ENCODE data around the gene OBP2B.

DNA sequence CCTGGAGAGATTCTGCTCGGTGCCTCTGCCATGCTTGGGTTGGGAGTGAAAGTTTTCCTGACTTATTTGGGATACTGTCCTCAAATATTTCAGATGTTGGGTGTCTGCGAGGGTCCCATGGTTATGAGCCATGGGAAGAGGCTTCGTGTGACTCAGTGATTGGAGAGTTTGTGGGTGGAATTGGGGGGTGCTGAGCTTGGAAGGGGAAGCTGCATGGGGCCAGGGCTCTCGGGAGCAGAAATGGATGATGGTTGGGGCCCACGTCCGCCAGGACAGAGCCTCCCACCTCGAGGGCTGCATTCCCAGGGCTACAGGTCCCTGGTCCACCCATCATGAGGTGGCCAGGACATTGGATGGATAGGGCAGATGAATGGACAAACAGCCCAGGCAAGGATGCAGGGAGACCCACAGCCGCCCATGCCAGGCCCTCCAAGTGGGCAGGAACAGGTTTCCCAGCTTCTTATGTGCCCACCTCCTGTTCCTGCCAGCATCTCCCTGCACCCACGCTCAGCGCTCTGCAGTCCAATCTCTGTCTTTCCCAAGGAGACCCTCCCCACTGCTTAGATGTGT is 5.5 kb downstream of the OBP2B start:
- TF ChIP-seq CTCF (conservative IDR thresholded peaks at IDR 0.05; ENCODE audit: low read depth in 2 of 2), result no peak
- TF ChIP-seq POLR2AphosphoS5 (IDR thresholded peaks at IDR 0.05; ENCODE audit: low read depth), result no peak
- TF ChIP-seq, protein P1, sequence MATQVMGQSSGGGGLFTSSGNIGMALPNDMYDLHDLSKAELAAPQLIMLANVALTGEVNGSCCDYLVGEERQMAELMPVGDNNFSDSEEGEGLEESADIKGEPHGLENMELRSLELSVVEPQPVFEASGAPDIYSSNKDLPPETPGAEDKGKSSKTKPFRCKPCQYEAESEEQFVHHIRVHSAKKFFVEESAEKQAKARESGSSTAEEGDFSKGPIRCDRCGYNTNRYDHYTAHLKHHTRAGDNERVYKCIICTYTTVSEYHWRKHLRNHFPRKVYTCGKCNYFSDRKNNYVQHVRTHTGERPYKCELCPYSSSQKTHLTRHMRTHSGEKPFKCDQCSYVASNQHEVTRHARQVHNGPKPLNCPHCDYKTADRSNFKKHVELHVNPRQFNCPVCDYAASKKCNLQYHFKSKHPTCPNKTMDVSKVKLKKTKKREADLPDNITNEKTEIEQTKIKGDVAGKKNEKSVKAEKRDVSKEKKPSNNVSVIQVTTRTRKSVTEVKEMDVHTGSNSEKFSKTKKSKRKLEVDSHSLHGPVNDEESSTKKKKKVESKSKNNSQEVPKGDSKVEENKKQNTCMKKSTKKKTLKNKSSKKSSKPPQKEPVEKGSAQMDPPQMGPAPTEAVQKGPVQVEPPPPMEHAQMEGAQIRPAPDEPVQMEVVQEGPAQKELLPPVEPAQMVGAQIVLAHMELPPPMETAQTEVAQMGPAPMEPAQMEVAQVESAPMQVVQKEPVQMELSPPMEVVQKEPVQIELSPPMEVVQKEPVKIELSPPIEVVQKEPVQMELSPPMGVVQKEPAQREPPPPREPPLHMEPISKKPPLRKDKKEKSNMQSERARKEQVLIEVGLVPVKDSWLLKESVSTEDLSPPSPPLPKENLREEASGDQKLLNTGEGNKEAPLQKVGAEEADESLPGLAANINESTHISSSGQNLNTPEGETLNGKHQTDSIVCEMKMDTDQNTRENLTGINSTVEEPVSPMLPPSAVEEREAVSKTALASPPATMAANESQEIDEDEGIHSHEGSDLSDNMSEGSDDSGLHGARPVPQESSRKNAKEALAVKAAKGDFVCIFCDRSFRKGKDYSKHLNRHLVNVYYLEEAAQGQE (IDR thresholded peaks at IDR 0.05; ENCODE audit: unreplicated experiment), result no peak
- TF ChIP-seq STAT1 (IDR thresholded peaks at IDR 0.05; ENCODE audit: unreplicated experiment), result no peak
- TF ChIP-seq EZH2 (IDR thresholded peaks at IDR 0.05; ENCODE audit: low read depth, unreplicated experiment), result no peak
- no peak for TF ChIP-seq CREB1 (CRISPR knock-in tag; IDR thresholded peaks at IDR 0.05; ENCODE audit: low read depth)
- TF ChIP-seq EZH2phosphoT487 (IDR thresholded peaks at IDR 0.05; ENCODE audit: unreplicated experiment), result no peak
- TF ChIP-seq JUNB (IDR thresholded peaks at IDR 0.05; ENCODE audit: unreplicated experiment), result no peak
- no peak for TF ChIP-seq ZNF114 (CRISPR knock-in tag; IDR thresholded peaks at IDR 0.05)

Measured in GM23338 (cell line).